Activated naive CD4-positive, alpha-beta T cell treated with anti-CD3 and anti-CD28 coated beads, Interleukin-2, amount 50 U/mL, for 24 hours (primary cell): ENCODE data around the gene PPP1R1B.

Source experiments
- H3K27ac Mint-ChIP-seq: one replicate; pipeline ENCODE4 v1.8.0; 2021; ENCODE audit warnings: mild to moderate bottlenecking, mixed read lengths
- H3K27me3 Mint-ChIP-seq: one replicate; pipeline ENCODE4 v1.8.0; 2021; ENCODE audit warnings: mixed read lengths
- H3K36me3 Mint-ChIP-seq: one replicate; pipeline ENCODE4 v1.8.0; 2021; ENCODE audit warnings: mixed read lengths
- H3K4me1 Mint-ChIP-seq: one replicate; pipeline ENCODE4 v1.8.0; 2021; ENCODE audit warnings: mixed read lengths
- H3K4me3 Mint-ChIP-seq: one replicate; pipeline ENCODE4 v1.8.0; 2021; ENCODE audit warnings: mild to moderate bottlenecking, mixed read lengths
- H3K9me3 Mint-ChIP-seq: one replicate; pipeline ENCODE4 v1.8.0; 2021; ENCODE audit warnings: mixed read lengths

PPP1R1B gene

DNA sequence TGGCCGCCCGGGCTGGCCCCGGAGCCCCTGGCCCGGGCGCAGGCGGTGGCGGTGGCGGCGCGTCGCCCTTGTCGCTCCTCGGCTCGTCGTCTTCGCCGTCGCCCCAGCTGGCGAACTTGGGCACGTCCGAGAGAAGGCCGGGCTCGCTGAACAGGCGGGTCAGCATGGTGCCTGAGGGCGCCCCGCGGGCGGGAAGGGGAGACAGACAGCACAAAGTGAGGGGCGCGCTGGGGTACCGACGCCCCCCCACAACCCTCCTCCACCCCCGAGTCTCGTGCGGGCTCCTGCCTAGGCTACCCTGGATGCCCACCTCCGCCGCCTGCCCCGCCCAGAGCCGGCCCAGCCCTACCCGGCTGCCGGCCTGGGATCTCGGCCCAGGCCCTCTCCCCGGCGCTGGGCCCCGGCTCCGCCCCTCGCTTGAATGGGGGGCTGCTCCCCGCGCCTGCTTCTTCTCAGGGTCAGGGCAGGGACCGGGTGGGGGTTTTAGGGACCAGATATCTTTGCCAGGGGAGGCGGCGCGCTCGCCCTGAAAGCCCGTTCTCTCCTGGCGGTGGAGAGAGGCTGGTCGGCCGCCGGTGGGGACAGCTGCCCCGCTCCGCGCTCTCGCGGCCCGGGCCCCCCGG, 20.2 kb upstream of the PPP1R1B start:
- Mint-ChIP-seq H3K4me1 (peaks cover 16% of the 10 kb centered on the region), H3K9me3 (no peaks in the 10 kb centered on the region), H3K4me3 (no peak overlapping the region), H3K27ac (no peak overlapping the region), H3K27me3 (peaks cover 42% of the 10 kb centered on the region), H3K36me3 (no peaks in the 10 kb centered on the region)

DNA sequence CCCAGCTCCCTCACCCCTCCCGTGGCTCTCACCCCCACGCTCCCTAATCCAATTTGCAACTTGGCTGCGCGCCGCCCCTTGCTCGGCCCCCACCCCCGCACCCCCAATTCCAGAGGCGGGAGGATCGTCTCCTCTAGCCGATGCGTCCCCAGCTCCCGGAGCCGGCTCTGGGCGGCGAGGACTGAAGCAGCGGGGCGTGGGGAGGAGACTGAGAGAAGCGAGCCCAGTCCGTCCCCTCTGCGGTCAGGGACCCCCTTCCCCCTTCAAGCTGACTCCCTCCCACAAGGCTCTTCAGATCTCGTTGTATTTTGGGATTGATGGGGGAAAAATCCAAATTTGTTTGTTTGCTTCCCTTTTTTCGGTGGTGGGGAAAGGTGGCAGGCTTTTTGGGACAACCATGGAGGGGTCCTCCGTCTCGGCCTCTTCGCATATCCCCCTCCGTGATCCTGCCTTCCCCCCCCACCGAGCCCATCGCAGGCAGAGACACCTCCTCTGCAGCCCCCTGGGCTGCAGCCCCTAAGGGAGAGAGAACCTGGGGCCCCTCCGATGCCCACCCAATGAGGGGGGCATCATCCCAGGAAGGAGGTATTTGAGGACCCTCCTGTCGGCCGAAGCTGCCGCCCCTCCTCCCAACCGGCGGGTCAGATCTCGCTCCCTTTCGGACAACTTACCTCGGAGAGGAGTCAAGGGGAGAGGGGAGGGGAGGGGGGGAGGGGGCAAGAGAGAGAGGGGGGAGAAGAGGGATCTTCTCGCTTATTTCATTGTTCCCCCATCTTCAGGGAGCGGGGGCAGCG, 19.5 kb upstream of the PPP1R1B start:
- H3K36me3 Mint-ChIP-seq, result no peaks in the 10 kb centered on the region

DNA sequence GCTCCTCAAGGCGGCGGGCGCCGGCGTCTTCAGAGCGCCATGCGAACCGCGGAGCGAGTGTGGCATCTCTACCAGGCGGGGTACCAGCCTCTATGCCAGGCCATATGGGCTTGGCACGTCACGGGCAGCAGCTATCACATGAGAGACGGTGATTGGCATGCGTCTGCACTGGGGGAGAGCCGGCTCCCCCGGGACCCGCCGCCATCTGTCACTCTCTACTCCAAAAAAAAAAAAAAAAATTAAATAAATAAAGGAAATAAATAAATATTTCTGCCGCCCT, 19.0 kb upstream of the PPP1R1B start, which contains the start of gene NEUROD2:
TSS of gene NEUROD2 (minus strand) at position 70 of the 280 bp plus-strand sequence. CDS start 1,321 bp downstream, outside the sequence.
- no peak within 1 kb of the TSS for H3K4me3 Mint-ChIP-seq
- H3K9me3 Mint-ChIP-seq, result no peaks in the 10 kb centered on the region
- peaks cover 16% of the 10 kb centered on the region for H3K4me1 Mint-ChIP-seq
- H3K27ac Mint-ChIP-seq, result no peak within 1 kb of the TSS
- H3K36me3 Mint-ChIP-seq, result no peaks in the 10 kb centered on the region
- H3K27me3 Mint-ChIP-seq, result peaks cover 32% of the 10 kb centered on the region

More for the DNA sequence above, 19.5 kb upstream of the PPP1R1B start:
- Mint-ChIP-seq H3K27ac (no peak overlapping the region), H3K4me1 (peaks cover 16% of the 10 kb centered on the region), H3K4me3 (no peak overlapping the region), H3K9me3 (no peaks in the 10 kb centered on the region), H3K27me3 (peaks cover 36% of the 10 kb centered on the region)

DNA sequence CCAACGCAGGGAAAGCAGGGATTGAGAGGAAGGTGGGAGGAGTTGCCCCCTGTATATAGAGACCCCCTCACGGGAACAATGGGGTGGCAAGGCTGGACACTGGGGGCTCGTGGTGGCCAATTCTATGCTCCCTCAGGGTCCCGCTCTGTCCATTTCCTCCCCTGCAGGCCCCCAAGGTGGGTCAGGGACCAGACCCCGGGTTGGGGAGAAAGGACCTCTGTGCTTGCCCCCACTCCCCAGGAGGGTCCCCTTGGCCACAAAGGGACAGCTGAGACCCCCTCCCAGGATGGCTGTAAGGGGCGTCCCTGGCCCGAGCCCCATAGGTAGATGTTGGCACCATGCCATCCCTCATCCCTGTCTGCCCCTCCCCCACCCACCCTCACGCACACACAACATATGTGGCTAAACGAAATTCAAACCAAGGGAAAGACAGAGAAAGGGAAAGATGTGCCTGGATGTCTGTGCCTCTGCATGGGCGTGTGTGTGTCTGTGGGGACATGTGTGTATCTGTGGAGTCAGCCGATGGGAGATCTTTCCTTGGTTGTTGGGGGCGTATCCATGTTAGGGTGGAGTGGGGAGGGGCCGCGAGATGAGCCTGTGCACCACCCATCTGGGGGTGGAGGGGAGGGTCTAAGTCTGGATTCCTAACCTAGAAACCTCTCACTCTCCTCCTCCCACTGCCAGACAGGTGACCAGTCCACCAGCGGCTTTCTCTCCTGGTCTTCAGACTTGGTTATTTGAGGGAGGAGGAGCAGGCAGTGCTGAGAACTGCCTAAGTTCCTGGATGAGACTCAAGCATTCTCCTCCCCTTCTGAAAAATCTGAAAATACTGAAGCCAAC, 18.4 kb upstream of the PPP1R1B start:
- Mint-ChIP-seq H3K27me3 (peaks cover 30% of the 10 kb centered on the region), H3K4me1 (peaks cover 13% of the 10 kb centered on the region), H3K36me3 (no peaks in the 10 kb centered on the region), H3K9me3 (no peaks in the 10 kb centered on the region), H3K27ac (no peak overlapping the region), H3K4me3 (no peak overlapping the region)

DNA sequence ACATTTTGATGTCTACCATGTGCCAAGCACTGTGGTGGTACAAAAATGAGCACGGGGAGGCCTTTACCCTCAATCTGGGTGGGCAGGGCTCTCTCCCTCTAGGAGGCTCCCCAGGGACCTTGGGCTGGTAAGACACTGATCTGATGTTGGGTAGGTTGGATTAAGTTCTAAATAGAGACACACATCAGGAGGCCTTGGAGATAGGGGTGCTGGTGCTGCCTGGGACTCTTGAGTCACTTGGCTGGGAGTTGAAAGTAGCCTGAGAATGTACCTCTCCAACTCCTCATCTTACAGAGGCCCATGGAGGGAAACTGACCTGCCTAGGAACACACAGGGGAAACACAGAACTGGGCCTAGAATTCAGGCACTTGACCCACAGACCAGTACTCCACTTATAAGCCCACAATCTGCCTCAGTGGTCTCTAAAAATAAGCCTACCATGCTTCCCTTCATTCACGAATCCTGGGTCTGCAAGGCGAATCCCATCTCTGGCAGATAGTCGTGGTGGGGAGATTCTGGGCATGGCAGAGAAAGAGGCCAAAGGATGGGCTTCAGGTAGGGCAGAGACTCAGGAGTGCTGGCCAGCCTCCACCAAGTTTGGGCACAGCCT, 17.2 kb upstream of the PPP1R1B start:
- H3K27me3 Mint-ChIP-seq, result peaks cover 27% of the 10 kb centered on the region
- no peaks in the 10 kb centered on the region for H3K36me3 Mint-ChIP-seq
- H3K4me3 Mint-ChIP-seq, result peak overlapping the region; percentile 19
- peaks cover 8% of the 10 kb centered on the region for H3K4me1 Mint-ChIP-seq
- no peak overlapping the region for H3K27ac Mint-ChIP-seq
- no peaks in the 10 kb centered on the region for H3K9me3 Mint-ChIP-seq

DNA sequence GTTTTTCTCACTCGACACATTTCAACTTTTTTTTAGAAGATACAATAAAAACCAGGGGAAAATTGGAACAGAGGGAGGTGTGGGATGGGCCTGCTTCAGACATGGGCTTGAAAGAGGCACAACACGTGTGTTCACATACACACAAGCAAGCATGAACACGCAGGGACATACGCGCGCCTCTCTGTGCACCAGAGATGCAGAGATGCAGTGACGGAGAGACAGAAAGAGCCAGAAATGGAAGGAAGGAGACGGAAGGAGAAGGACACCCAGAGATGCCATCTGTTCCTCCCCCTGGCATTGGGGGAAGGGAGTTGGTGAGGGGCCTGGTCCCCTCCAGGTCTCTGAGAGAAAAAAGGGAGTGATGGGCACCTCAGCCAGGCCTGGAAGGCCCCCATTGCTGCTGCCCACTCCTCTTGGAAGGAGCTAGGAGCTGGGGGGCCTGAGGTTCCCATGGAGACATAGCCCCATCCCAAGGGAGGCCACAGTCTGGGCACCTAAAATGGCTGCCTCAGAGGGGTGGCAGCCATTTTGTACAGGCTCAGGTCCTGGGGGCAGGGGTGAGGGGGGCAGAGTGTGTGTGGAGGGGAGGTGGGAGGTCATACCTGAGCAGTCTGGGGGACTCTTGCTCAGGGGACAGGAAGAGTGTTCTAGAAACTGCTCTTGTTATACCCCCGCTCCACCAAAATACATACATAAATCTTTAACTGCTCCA, 15.2 kb upstream of the PPP1R1B start:
- Mint-ChIP-seq H3K4me3 (no peak overlapping the region), H3K4me1 (no peaks in the 10 kb centered on the region), H3K27me3 (peaks cover 21% of the 10 kb centered on the region), H3K36me3 (no peaks in the 10 kb centered on the region), H3K27ac (no peak overlapping the region), H3K9me3 (no peaks in the 10 kb centered on the region)

DNA sequence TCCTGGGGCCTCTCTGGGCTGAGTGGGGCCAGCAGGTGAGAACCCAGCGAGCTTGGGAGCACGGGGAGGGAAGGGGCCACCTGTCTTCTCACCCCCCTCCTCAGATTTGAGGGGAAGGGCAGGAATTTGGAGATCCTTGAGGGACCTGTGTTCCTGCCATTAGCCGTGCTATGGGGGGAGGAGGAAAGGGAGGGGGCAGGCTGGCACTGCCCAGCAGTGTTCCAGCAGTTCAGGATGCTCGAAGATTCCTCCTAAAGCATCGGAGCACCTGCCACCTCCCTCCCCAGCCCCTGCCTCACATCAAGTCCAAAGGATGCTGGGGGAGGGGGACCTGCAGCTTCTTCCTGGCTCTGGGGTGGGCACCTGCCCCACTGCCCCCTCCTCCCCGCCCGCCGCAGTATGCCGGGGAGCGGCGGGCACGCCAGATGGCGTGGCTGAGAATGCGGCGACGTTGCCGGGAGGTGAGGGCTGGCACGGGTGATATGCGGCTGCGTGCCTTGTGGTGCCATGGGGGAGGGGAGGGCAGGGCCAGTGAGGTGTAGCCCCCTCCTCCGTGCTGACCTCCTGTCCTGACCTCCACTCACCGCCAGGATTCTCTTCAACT, 14.4 kb upstream of the PPP1R1B start:
- no peaks in the 10 kb centered on the region for H3K9me3 Mint-ChIP-seq
- no peaks in the 10 kb centered on the region for H3K36me3 Mint-ChIP-seq
- H3K4me1 Mint-ChIP-seq, result no peaks in the 10 kb centered on the region
- peaks cover 19% of the 10 kb centered on the region for H3K27me3 Mint-ChIP-seq
- H3K4me3 Mint-ChIP-seq, result no peak overlapping the region
- no peak overlapping the region for H3K27ac Mint-ChIP-seq

DNA sequence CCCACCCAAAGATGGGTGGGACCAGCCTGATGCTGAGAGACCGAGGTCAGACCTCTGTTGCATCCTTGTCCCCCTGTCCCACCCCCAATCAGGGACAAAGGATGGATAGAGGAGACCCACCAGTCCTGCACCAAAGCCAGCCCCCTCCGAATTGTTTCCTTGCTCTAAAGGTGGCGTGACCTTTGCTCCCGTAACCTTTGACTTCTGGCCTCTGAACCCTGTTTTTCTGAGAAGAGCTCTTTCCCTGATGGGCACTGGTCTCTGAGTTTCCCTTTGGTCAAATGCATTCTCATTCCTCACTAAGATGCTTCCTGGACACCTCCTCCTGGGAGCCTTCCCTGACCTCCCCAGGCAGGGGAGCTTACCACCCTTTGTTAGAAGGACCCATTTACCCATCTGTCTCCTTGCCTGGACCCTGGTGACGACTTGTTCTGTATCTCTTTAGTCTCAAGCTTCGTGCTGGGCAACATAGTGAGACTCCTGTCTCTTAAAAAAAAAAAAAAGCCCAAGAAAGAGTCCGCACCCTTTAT, 13.8 kb upstream of the PPP1R1B start:
- Mint-ChIP-seq H3K9me3 (no peaks in the 10 kb centered on the region), H3K36me3 (no peaks in the 10 kb centered on the region), H3K27ac (no peak overlapping the region), H3K27me3 (peaks cover 19% of the 10 kb centered on the region), H3K4me3 (no peak overlapping the region), H3K4me1 (no peaks in the 10 kb centered on the region)

DNA sequence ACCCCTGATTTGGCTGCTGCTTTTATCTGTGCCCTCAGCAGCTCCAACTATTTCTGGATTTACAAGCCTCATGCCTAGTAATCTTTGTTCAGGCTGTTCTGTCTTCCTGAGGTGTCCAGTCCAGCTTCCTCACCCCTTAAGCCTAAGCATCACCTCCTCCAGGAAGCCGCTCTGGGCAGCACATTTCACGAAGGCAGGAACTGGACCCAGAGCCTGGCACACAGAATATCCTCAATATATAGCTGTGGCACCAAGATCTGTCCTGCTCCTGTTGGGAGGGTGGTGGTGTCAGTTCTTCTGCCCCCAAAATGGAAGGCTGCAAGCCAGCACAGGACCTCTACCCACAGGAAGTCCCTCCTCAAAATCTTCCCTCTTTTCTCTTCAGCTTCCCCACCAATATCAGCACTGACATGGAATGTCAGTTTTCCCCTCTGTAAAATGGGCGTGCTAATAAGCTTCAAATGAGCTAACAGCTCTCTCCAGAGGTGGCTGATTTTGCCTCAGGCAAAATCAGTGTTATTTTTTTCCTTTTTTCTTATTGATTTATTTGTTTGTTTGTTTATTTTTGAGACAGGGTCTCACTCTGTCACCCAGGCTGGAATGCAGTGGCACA, 12.1 kb upstream of the PPP1R1B start:
- H3K36me3 Mint-ChIP-seq, result no peaks in the 10 kb centered on the region
- no peaks in the 10 kb centered on the region for H3K9me3 Mint-ChIP-seq
- H3K27ac Mint-ChIP-seq, result no peak overlapping the region
- no peaks in the 10 kb centered on the region for H3K4me1 Mint-ChIP-seq
- H3K4me3 Mint-ChIP-seq, result no peak overlapping the region
- H3K27me3 Mint-ChIP-seq, result peaks cover 10% of the 10 kb centered on the region

DNA sequence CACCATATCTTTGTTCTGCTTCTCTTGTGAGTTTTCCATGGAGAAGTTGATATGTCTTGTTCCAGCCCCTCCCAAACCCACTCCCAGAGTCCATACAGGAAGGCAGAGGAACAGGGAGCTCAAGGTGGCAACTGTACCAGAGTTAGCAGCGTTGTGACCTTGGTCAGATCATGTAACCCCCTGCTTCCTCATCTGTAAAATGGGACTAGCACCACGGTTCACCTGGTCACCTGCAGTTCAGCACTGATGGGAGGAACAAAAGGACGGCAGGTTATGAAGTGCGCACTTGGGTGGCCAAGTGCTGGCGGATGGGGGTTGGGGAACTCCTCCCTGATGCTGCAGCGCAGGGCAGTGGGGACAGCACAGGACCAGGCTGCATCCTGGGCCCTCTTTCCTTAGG, 11.3 kb upstream of the PPP1R1B start:
- peaks cover 9% of the 10 kb centered on the region for H3K27me3 Mint-ChIP-seq
- H3K4me3 Mint-ChIP-seq, result no peak overlapping the region
- no peak overlapping the region for H3K27ac Mint-ChIP-seq
- H3K36me3 Mint-ChIP-seq, result no peaks in the 10 kb centered on the region
- H3K4me1 Mint-ChIP-seq, result no peaks in the 10 kb centered on the region
- no peaks in the 10 kb centered on the region for H3K9me3 Mint-ChIP-seq

DNA sequence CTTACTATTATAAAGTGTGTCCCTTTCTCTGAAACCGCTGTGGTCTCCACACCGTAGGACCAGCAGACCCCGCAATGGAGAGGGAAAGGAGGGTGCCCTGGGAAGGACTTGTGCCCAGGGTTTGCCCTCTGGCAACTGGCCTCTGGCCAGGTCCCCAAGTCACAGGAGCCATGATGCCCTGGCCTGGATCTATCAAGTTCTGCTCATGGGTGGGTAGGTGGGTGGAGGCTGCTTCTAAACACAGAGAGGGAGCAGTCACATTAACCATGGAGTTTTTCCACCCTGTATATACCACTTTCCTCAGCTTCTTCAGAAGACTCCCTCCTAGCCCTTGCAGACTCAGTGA, 9.7 kb upstream of the PPP1R1B start:
- H3K4me1 Mint-ChIP-seq, result peaks cover 4% of the 10 kb centered on the region
- no peaks in the 10 kb centered on the region for H3K9me3 Mint-ChIP-seq
- no peak overlapping the region for H3K27ac Mint-ChIP-seq
- H3K4me3 Mint-ChIP-seq, result peak overlapping the region; percentile 66
- peaks cover 5% of the 10 kb centered on the region for H3K27me3 Mint-ChIP-seq
- no peaks in the 10 kb centered on the region for H3K36me3 Mint-ChIP-seq

DNA sequence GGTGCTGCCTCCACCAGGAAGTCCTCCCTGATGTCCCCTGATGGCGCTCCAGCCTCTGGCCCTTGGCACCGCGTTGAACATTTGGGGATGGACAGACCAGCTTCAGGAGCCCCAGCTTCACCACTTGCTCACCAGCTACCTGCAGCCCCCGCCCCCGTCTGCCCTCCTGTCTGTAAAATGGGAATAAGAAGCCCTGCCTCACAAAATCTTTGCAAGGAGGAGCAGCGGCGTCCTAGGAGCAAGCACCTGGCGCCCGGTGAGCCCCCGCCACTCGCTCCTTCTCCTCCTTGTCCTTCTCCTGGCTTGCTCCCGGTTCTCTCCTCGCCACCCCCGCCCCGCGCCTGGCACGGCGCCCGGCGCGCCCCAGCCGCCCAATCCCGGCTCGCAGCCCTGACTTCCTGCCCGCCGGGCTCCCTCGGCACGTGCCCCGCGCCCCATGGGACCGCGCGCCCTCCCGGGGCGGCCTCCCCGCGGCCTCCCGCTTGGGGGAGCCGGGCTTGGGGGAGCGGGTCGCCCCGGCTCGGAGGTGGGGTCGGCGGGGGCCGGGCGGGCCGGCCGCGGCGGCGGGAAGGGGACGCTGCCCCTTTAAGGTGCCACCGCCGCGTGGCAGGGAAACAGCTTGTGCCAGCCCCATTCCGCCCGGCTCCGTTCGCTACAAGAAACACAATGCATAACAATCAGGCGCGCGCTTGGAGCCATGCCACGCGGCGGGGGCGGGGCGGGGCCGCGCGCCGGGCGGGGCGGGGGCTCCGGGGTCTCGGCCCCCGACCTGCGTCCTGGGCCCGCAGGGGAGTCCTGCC, 9.1 kb upstream of the PPP1R1B start:
- Mint-ChIP-seq H3K4me3 (peak overlapping the region; percentile 82), H3K27me3 (peaks cover 5% of the 10 kb centered on the region), H3K4me1 (peaks cover 9% of the 10 kb centered on the region), H3K27ac (no peak overlapping the region), H3K36me3 (no peaks in the 10 kb centered on the region), H3K9me3 (no peaks in the 10 kb centered on the region)

DNA sequence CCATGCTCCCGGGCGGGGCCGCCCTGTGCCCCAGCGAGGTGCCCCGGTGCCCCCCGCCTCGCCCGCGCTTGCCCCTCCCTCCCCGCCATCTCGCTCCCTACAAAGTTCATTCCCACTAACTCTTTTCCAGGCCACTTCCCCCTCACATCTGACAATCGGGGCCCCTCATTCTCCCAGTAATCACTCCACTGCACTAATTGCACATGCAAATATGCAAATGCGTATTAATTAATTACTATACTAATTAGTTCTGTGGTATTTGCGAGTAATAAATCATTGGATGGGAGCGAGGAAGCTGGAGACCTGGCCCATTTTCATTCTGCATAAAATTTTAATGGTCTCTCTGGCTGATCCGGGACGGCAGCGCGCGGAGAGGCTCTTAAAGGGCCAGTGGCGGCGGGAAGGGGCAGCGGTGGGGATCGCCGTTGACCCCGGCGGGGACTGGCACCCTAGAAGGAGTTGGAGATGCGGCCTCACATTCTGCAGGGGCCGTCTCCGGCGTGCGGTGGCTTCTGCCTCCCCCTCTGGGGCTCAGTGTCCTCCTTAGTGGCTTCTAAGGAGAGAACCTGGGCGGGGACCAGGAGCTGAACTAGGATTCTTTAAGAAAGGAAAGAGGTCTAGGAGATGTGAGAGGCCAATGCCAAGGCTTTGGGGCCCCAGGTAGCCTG, 8.4 kb upstream of the PPP1R1B start:
- H3K27me3 Mint-ChIP-seq, result no peaks in the 10 kb centered on the region
- H3K36me3 Mint-ChIP-seq, result no peaks in the 10 kb centered on the region
- no peaks in the 10 kb centered on the region for H3K9me3 Mint-ChIP-seq
- H3K4me1 Mint-ChIP-seq, result peaks cover 11% of the 10 kb centered on the region
- peak overlapping the region; percentile 82 for H3K4me3 Mint-ChIP-seq
- peak overlapping the region; percentile 84 for H3K27ac Mint-ChIP-seq
